GM12873 (cell line): ENCODE data around the gene KRT85.
A peak's percentile ranks its signal among the peaks of the same experiment; 100 is the strongest.

Experiments used
- CTCF ChIP-seq: IDR thresholded peaks from 2 replicates; pipeline ENCODE4 v1.5.1; 2012; ENCODE audit warnings: low read depth, mild to moderate bottlenecking, moderate library complexity, low read length, control low read depth; ENCODE audit not compliant: insufficient read depth; ENCODE audit errors: missing control alignments

The KRT85 gene

GRCh38 chr12:52391618-52392002 is 24.3 kb upstream of the KRT85 start:
- no peak for TF ChIP-seq CTCF

- TF ChIP-seq CTCF, result peak; percentile 71
These were observed 23.7 kb upstream of the KRT85 start for GRCh38 chr12:52390739-52391617.

GRCh38 chr12:52389313-52390207 is 22.3 kb upstream of the KRT85 start:
- no peak for TF ChIP-seq CTCF

- no peak for TF ChIP-seq CTCF
These were observed 20.6 kb upstream of the KRT85 start for GRCh38 chr12:52387859-52388258.

- no peak for TF ChIP-seq CTCF
These were observed 18.0 kb upstream of the KRT85 start, which contains the start of gene KRT84 for GRCh38 chr12:52385226-52385702. Gene KRT84, minus strand, starts transcription at chr12:52385652. Its CDS starts 67 bp downstream, at chr12:52385585.

GRCh38 chr12:52383331-52383730 is 16.1 kb upstream of the KRT85 start:
- TF ChIP-seq CTCF, result no peak

- no peak for TF ChIP-seq CTCF
These were observed 15.6 kb upstream of the KRT85 start for GRCh38 chr12:52382854-52383253.
